Sigmoid colon (tissue), 7 donors: ENCODE measurements around the gene GSC2. TPM values are rescaled to one million over a fixed set of nuclear protein-coding genes. Genes with fewer than 3 reads are reported as not detected.
"Not testable (repeated sequence)": the region's sequence is repeated elsewhere in the genome, so short reads cannot be mapped to it uniquely, and the experiment has no call there.

Experiments
- DNase-seq: peaks from one replicate; pipeline ENCODE4 v3.0.0-alpha.2; 2019
- H3K27ac ChIP-seq, 4 donors: fragments of 200-600 bp; sonication (generic); one replicate each; pipeline ENCODE4 v1.5.1; 2016 to 2019; ENCODE audit warnings: mild to moderate bottlenecking in 1 of 4
- H3K27me3 ChIP-seq, 3 donors: fragments of 200-600 bp; sonication (generic); one replicate each; pipeline ENCODE4 v1.5.1; 2019; ENCODE audit warnings: mild to moderate bottlenecking in 1 of 3
- H3K36me3 ChIP-seq, 4 donors: fragments of 200-600 bp; sonication (generic); one replicate each; pipeline ENCODE4 v1.5.1; 2016 to 2019
- H3K4me1 ChIP-seq, 4 donors: fragments of 200-600 bp; sonication (generic); one replicate each; pipeline ENCODE4 v1.5.1; 2017 to 2019
- H3K4me3 ChIP-seq, 4 donors: fragments of 200-600 bp; sonication (generic); one replicate each; pipeline ENCODE4 v1.5.1; 2017 to 2019; ENCODE audit warnings: mild to moderate bottlenecking in 2 of 4, moderate library complexity in 1 of 4
- H3K9me3 ChIP-seq, 4 donors: fragments of 200-600 bp in 3 of 4; sonication (generic) in 3 of 4; one replicate each; pipeline versions ENCODE4 v1.5.1 to v1.6.1; 2013 to 2019
- CTCF ChIP-seq, 4 experiments: fragments of 450-650 bp in 3 of 4; fragments of 200-600 bp in 1 of 4; IDR thresholded peaks; one replicate each; pipeline ENCODE4 v1.5.1; 2016 to 2019; ENCODE audit warnings: antibody characterized with exemption in 4 of 4, mild to moderate bottlenecking in 3 of 4, moderate library complexity in 2 of 4
- EP300 ChIP-seq, 4 donors: sonication (generic); formaldehyde crosslinking; IDR thresholded peaks; one replicate each; pipeline ENCODE4 v1.6.1; 2017; ENCODE audit warnings: antibody characterized with exemption in 4 of 4
- POLR2A ChIP-seq, 2 donors: fragments of 450-650 bp; IDR thresholded peaks; one replicate each; pipeline ENCODE4 v1.6.1; 2016; ENCODE audit warnings: antibody characterized with exemption in 2 of 2, mild to moderate bottlenecking in 2 of 2, moderate library complexity in 2 of 2
- POLR2AphosphoS5 ChIP-seq, 4 donors: sonication (generic); formaldehyde crosslinking; IDR thresholded peaks; one replicate each; pipeline ENCODE4 v1.6.1; 2017; ENCODE audit warnings: antibody characterized with exemption in 4 of 4
- WGBS, 2 donors: extraction: QIAGEN DNeasy Blood & Tissue Kit; methylation state at CpG; one replicate each; pipeline ENCODE4 v1.1.7; 2013; 5-methylcytosine and 5-hydroxymethylcytosine counted together
- intact Hi-C: fragments of 100-400 bp; cut with DNase I; formaldehyde crosslinking; loops from one replicate; pipeline ENCODE4 v1.15.1; 2023
- polyA plus RNA-seq, 3 donors: library from polyadenylated mRNA; stranded (reverse); fragments of 200-250 nt; gene quantifications; one replicate each; pipeline ENCODE4 v1.2.3, GENCODE V29; 2013
- total RNA-seq, 4 donors: library from RNA; depleted of rRNA; stranded (reverse); fragments of >200 nt; gene quantifications; one replicate each; pipeline ENCODE4 v1.1.0, GENCODE V29; 2016
- donor health status: healthy with polysubstance abuse.
- donor health status: Bipolar disorder and iron deficiency.
- donor health status: healthy.

GSC2 gene
- total and polyA plus RNA-seq, 7 donors = not detected

DNA sequence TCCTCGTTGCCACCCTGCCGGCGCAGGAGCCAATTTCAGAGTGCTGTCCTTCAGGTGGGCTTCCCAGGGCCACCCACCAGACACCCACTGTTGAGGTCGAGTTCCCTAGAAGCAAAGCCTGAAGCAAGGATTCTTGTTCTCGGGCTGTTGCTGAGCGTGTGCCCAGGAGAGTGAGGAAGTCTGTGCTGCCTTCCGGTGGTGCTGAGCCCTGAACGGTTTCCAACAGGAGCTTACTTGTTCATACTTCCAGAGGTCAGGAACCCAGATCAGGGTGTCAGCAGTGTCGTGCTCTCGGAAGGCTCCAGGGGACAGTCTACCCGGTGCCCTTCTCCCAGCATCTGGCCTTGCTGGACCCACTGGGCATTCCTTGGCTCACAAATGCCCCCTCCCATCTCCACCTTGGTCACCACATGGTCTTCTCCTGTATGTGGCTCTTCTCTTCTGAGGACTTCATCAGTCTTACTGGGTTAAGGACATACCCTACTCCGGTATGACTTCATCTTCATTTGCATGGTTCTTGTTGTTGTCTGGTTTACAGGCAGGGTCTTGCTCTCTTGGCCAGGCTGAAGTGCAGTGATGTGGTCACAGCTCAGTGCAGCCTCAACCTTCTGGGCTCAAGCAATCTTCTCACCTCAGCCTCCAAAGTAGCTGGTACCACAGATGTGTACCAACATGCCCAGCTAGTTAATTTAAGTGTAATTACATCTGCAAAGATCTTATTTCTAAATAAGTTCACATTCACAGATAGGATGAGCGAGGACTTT lies 17.2 kb upstream of the GSC2 start:
- intact Hi-C loops = no loop called here
- Histone ChIP-seq H3K27ac (no peak overlapping the region), H3K36me3 (no peaks in the 10 kb centered on the region), H3K4me3 (no peak overlapping the region), H3K4me1 (peaks cover 0 to 27% (median 25%) of the 10 kb centered on the region in 4 donors), H3K9me3 (no peaks in the 10 kb centered on the region), H3K27me3 (peaks cover 7 to 63% (median 41%) of the 10 kb centered on the region in 3 donors)
- WGBS, 2 donors = 75 to 80% methylated on average over 13 of the region's 13 CpGs
- TF ChIP-seq EP300 (IDR thresholded peaks at IDR 0.05) (no peak), POLR2A (IDR thresholded peaks at IDR 0.05) (no peak), CTCF (IDR thresholded peaks at IDR 0.05) (no peak), POLR2AphosphoS5 (IDR thresholded peaks at IDR 0.05) (no peak)
- no peak for DNase-seq

DNA sequence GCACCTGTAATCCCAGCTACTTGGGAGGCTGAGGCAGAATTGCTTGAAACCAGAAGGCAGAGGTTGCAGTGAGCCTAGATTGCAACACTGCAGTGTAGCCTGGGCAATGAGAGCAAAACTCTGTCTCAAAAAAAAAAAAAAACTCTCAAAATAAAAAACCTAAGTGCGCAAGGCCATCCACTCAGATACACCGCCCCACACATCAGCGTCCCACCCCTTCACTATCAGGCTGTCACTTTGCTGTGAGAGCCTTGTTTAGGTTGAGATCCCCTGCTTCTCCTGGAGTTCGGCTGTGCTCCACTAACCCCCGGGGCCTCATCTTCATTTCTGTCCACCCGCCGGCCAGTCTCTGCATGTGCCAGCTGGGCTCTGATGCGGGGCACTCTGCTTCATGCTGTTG lies 16.3 kb upstream of the GSC2 start:
- H3K27ac ChIP-seq = no peak overlapping the region
- 83 to 86% methylated on average over 8 of the region's 8 CpGs for WGBS, 2 donors
- peaks cover 7 to 68% (median 41%) of the 10 kb centered on the region in 3 donors for H3K27me3 ChIP-seq
- no peak overlapping the region for H3K4me3 ChIP-seq
- no peaks in the 10 kb centered on the region for H3K36me3 ChIP-seq
- peaks cover 0 to 21% (median 21%) of the 10 kb centered on the region in 4 donors for H3K4me1 ChIP-seq
- intact Hi-C loops = no loop called here
- TF ChIP-seq CTCF (IDR thresholded peaks at IDR 0.05) (no peak), POLR2AphosphoS5 (IDR thresholded peaks at IDR 0.05) (no peak), EP300 (IDR thresholded peaks at IDR 0.05) (no peak), POLR2A (IDR thresholded peaks at IDR 0.05) (no peak)
- H3K9me3 ChIP-seq = no peaks in the 10 kb centered on the region
- no peak for DNase-seq

DNA sequence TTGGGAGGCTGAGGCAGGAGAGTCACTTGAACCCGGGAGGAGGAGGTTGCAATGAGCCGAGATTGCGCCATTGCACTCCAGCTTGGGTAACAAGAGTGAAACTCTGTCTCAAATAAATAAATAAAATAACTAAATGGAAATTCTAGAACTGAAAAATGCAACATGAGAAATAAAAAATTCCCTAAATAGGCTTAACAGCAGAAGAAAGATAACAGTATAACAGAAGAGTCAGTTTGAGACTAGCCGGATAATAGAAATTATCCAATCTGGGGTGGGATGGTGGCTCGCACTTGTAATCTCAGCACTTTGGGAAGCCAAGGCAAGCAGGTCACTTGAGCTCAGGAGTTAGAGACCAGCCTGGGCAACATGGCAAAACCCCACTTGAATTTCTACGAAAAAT lies 14.3 kb upstream of the GSC2 start:
- no peak for DNase-seq
- H3K4me3 ChIP-seq = no peak overlapping the region
- no peaks in the 10 kb centered on the region for H3K36me3 ChIP-seq
- WGBS, 2 donors = 95% methylated on average over 6 of the region's 6 CpGs
- H3K27me3 ChIP-seq = peaks cover 6 to 67% (median 39%) of the 10 kb centered on the region in 3 donors
- no peak overlapping the region for H3K27ac ChIP-seq
- peaks cover 0 to 5% (median 5%) of the 10 kb centered on the region in 4 donors for H3K4me1 ChIP-seq
- intact Hi-C loops = no loop called here
- TF ChIP-seq EP300 (IDR thresholded peaks at IDR 0.05) (no peak), POLR2A (IDR thresholded peaks at IDR 0.05) (no peak), CTCF (IDR thresholded peaks at IDR 0.05) (no peak), POLR2AphosphoS5 (IDR thresholded peaks at IDR 0.05) (no peak)
- no peaks in the 10 kb centered on the region for H3K9me3 ChIP-seq

DNA sequence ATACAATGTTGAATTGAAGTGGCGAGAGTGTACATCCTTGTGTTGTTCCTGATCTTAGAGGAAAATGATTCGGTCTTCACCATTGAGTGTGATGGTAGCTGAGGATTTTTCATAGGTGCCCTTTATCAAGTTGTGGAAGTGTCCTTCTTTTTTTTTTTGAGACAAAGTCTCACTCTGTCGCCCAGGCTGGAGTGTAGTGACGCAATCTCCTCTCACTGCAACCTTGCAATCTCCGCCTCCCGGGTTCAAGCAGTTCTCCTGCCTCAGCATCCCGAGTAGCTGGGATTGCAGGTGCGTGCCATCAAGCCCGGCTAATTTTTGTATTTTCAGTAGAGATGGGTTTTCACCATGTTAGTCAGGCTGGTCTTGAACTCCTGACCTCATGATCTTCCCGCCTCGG lies 8.6 kb upstream of the GSC2 start:
- intact Hi-C loops, H3K27ac ChIP-seq, H3K4me1 ChIP-seq, H3K4me3 ChIP-seq, H3K36me3 ChIP-seq, H3K9me3 ChIP-seq, DNase-seq: not testable (repeated sequence)
- WGBS, 2 donors = 87 to 89% methylated on average over 11 of the region's 11 CpGs
- peaks cover 0 to 30% (median 7%) of the 10 kb centered on the region in 3 donors for H3K27me3 ChIP-seq

- H3K27ac ChIP-seq, H3K9me3 ChIP-seq, H3K4me1 ChIP-seq, intact Hi-C loops, DNase-seq, H3K36me3 ChIP-seq, H3K4me3 ChIP-seq: not testable (repeated sequence)
- 62 to 84% methylated on average over 9 of the region's 9 CpGs for WGBS, 2 donors
- H3K27me3 ChIP-seq = peaks cover 5 to 40% (median 25%) of the 10 kb centered on the region in 3 donors
Observed at GRCh38 chr22:19156109-19156508, 6.0 kb upstream of the GSC2 start.
